Osteocyte (in vitro differentiated cells): ENCODE results near the gene AK1. TPM values are rescaled to one million over a fixed set of nuclear protein-coding genes. Genes with fewer than 3 reads are reported as not detected.
A peak's percentile ranks its signal among the peaks of the same experiment; 100 is the strongest.

Experiments
- DNase-seq: peaks from one replicate; pipeline ENCODE4 v3.0.0; 2021; ENCODE audit warnings: mixed read lengths; ENCODE audit not compliant: unreplicated experiment; ENCODE audit errors: extremely low spot score
- H3K27ac Mint-ChIP-seq: one replicate; pipeline ENCODE4 v1.8.0; 2021; ENCODE audit warnings: mild to moderate bottlenecking, mixed read lengths; ENCODE audit not compliant: unreplicated experiment
- H3K27me3 Mint-ChIP-seq: one replicate; pipeline ENCODE4 v1.8.0; 2021; ENCODE audit warnings: mixed read lengths; ENCODE audit not compliant: unreplicated experiment
- H3K36me3 Mint-ChIP-seq: one replicate; pipeline ENCODE4 v1.8.0; 2021; ENCODE audit warnings: mixed read lengths; ENCODE audit not compliant: unreplicated experiment
- H3K4me1 Mint-ChIP-seq: one replicate; pipeline ENCODE4 v1.8.0; 2021; ENCODE audit warnings: mixed read lengths; ENCODE audit not compliant: unreplicated experiment
- H3K4me3 Mint-ChIP-seq: one replicate; pipeline ENCODE4 v1.8.0; 2021; ENCODE audit warnings: mild to moderate bottlenecking, moderate library complexity, mixed read lengths; ENCODE audit not compliant: unreplicated experiment
- H3K9me3 Mint-ChIP-seq: one replicate; pipeline ENCODE4 v1.8.0; 2021; ENCODE audit warnings: mixed read lengths; ENCODE audit not compliant: unreplicated experiment
- CTCF ChIP-seq: fragments of 200-600 bp; sonication (generic); IDR thresholded peaks from 2 replicates; pipeline ENCODE4 v1.5.0; 2021; ENCODE audit warnings: antibody characterized with exemption, mild to moderate bottlenecking, moderate library complexity
- total RNA-seq: library from RNA; stranded (reverse); gene quantifications from 2 replicates; pipeline ENCODE4 v1.2.1, GENCODE V29; 2021

The AK1 gene
- total RNA-seq, 1 donor from 2014 or later = 57.6 TPM

- peak; percentile 90 for DNase-seq
Observed at GRCh38 chr9:127854184-127854806, 23.2 kb downstream of the AK1 start, which contains the start of gene ENG. Gene ENG, minus strand, starts transcription at chr9:127854658. Its CDS starts 303 bp downstream, at chr9:127854355.

GRCh38 chr9:127853312-127854183 lies 23.9 kb downstream of the AK1 start:
- peaks cover 4% of the 10 kb centered on the region for H3K9me3 Mint-ChIP-seq
- no peak for DNase-seq
- peaks cover 17% of the 10 kb centered on the region for H3K36me3 Mint-ChIP-seq
- peak overlapping the region; percentile 88 for H3K27ac Mint-ChIP-seq
- H3K4me3 Mint-ChIP-seq = peak overlapping the region; percentile 82
- H3K27me3 Mint-ChIP-seq = no peaks in the 10 kb centered on the region
- H3K4me1 Mint-ChIP-seq = peaks cover 43% of the 10 kb centered on the region
- no peak for TF ChIP-seq CTCF

More at GRCh38 chr9:127854184-127854806, 23.2 kb downstream of the AK1 start, which contains the start of gene ENG:
- Mint-ChIP-seq H3K4me3 (peak within 1 kb of the TSS; percentile 82), H3K27ac (peak within 1 kb of the TSS; percentile 88), H3K36me3 (peaks cover 11% of the 10 kb centered on the region), H3K4me1 (peaks cover 48% of the 10 kb centered on the region), H3K27me3 (no peaks in the 10 kb centered on the region), H3K9me3 (peaks cover 2% of the 10 kb centered on the region)
- no peak for TF ChIP-seq CTCF

- DNase-seq = no peak
- Mint-ChIP-seq H3K4me1 (peaks cover 41% of the 10 kb centered on the region), H3K27me3 (no peaks in the 10 kb centered on the region), H3K9me3 (peaks cover 4% of the 10 kb centered on the region), H3K4me3 (peak overlapping the region; percentile 82), H3K36me3 (peaks cover 22% of the 10 kb centered on the region), H3K27ac (peak overlapping the region; percentile 88)
- TF ChIP-seq CTCF = no peak
Observed at GRCh38 chr9:127852829-127853228, 24.6 kb downstream of the AK1 start.

GRCh38 chr9:127850286-127850830 lies 27.1 kb downstream of the AK1 start:
- Mint-ChIP-seq H3K4me1 (peaks cover 52% of the 10 kb centered on the region), H3K36me3 (peaks cover 22% of the 10 kb centered on the region), H3K27ac (peak overlapping the region; percentile 12), H3K9me3 (peaks cover 4% of the 10 kb centered on the region), H3K4me3 (no peak overlapping the region), H3K27me3 (no peaks in the 10 kb centered on the region)
- no peak for DNase-seq
- no peak for TF ChIP-seq CTCF
